H1 (cell line): ENCODE data around the gene AGBL4. TPM values are rescaled to one million over a fixed set of nuclear protein-coding genes. Genes with fewer than 3 reads are reported as not detected.
A peak's percentile ranks its signal among the peaks of the same experiment; 100 is the strongest.

Experiments
- CTCF ChIA-PET: fragments of 300-600 bp; sonication (Branson Sonifier 250); formaldehyde crosslinking; loops from one replicate; lab custom pipeline; 2021; ENCODE audit not compliant: partially characterized antibody; lab: Charles Lee
- POLR2A ChIA-PET: fragments of 300-600 bp; sonication (Branson Sonifier 250); formaldehyde crosslinking; loops from one replicate; lab custom pipeline; 2021; ENCODE audit warnings: inconsistent platforms; ENCODE audit not compliant: partially characterized antibody; lab: Charles Lee
- DNase-seq, 2 experiments: peaks; one replicate each; pipeline versions ENCODE4 v3.0.0 to v3.0.0-alpha.2; 2010 to 2022; ENCODE audit warnings: low spot score in 2 of 2, low read depth in 1 of 2, mixed read lengths in 1 of 2
- FAIRE-seq: peaks from 2 replicates; lab custom pipeline; 2011; peaks lifted over from hg19 to GRCh38; lab: Jason Lieb, UNC
- H2AFZ ChIP-seq: 2 replicates; pipeline ENCODE4 v1.8.1; 2012; ENCODE audit warnings: low read length, inconsistent platforms
- H2AK5ac ChIP-seq: 2 replicates; pipeline ENCODE4 v1.6.1; 2013; ENCODE audit warnings: low read depth, low read length
- H2BK120ac ChIP-seq: replicated peaks from 2 replicates; pipeline ENCODE3; 2013; ENCODE audit warnings: low read depth, low read length, inconsistent platforms
- H2BK12ac ChIP-seq: 2 replicates; pipeline ENCODE4 v1.6.1; 2013; ENCODE audit warnings: low read depth, low read length
- H2BK15ac ChIP-seq: 2 replicates; pipeline ENCODE4 v1.6.1; 2013; ENCODE audit warnings: low read length
- H2BK20ac ChIP-seq: 2 replicates; pipeline ENCODE4 v1.6.1; 2013; ENCODE audit warnings: low read length
- H2BK5ac ChIP-seq: 2 replicates; pipeline ENCODE4 v1.6.1; 2013; ENCODE audit warnings: low read depth, low read length
- H3K14ac ChIP-seq: 2 replicates; pipeline ENCODE4 v1.6.1; 2013; ENCODE audit warnings: inconsistent platforms; ENCODE audit not compliant: insufficient read length
- H3K18ac ChIP-seq: 2 replicates; pipeline ENCODE4 v1.6.1; 2013; ENCODE audit warnings: low read length; ENCODE audit errors: extremely low read depth
- H3K23ac ChIP-seq: 2 replicates; pipeline ENCODE4 v1.6.1; 2013; ENCODE audit warnings: inconsistent platforms; ENCODE audit not compliant: insufficient read length
- H3K23me2 ChIP-seq: 2 replicates; pipeline ENCODE4 v1.6.1; 2013; ENCODE audit warnings: low read depth, low read length
- H3K27ac ChIP-seq: 2 replicates; pipeline ENCODE4 v1.6.1; 2011; ENCODE audit warnings: low read depth, low read length, inconsistent platforms
- H3K27me3 ChIP-seq, 4 experiments: replicated peaks in 1 of 4; 1 replicate in 1 of 4; 2 replicates in 3 of 4; pipeline versions ENCODE4 v1.6.1 to v1.8.1; 2011 to 2013; ENCODE audit warnings: low read length in 3 of 4, mild to moderate bottlenecking in 3 of 4, inconsistent platforms in 2 of 4, mixed read lengths in 2 of 4, moderate library complexity in 1 of 4; ENCODE audit not compliant: control insufficient read depth in 3 of 4, insufficient read depth in 3 of 4; ENCODE audit errors: extremely low read depth in 1 of 4
- H3K36me3 ChIP-seq, 4 experiments: 2 replicates each; pipeline versions ENCODE4 v1.6.1 to v1.8.1; 2011 to 2013; ENCODE audit warnings: mild to moderate bottlenecking in 4 of 4, low read length in 3 of 4, moderate library complexity in 2 of 4, control low read depth in 1 of 4, inconsistent platforms in 1 of 4; ENCODE audit not compliant: insufficient read depth in 4 of 4, control insufficient read depth in 2 of 4
- H3K4ac ChIP-seq: replicated peaks from 2 replicates; pipeline ENCODE3; 2013; ENCODE audit warnings: low read length, low read depth, mixed read lengths, inconsistent platforms; ENCODE audit not compliant: insufficient read length
- H3K4me1 ChIP-seq, 4 experiments: replicated peaks in 1 of 4; 1 replicate in 1 of 4; 2 replicates in 3 of 4; pipeline versions ENCODE4 v1.6.1 to v1.8.1; 2011 to 2013; ENCODE audit warnings: low read length in 3 of 4, inconsistent platforms in 2 of 4, mixed read lengths in 1 of 4; ENCODE audit not compliant: insufficient read depth in 4 of 4, control insufficient read depth in 3 of 4
- H3K4me2 ChIP-seq, 2 experiments: 2 replicates each; pipeline versions ENCODE4 v1.6.1 to v1.8.1; 2011 to 2013; ENCODE audit warnings: low read depth in 2 of 2, low read length in 2 of 2, control low read depth in 1 of 2, inconsistent platforms in 1 of 2, mild to moderate bottlenecking in 1 of 2; ENCODE audit not compliant: insufficient read depth in 1 of 2
- H3K4me3 ChIP-seq, 4 experiments: fragments of 200-600, 300-600 bp in 1 of 4; sonication (generic), shearing (Covaris generic), sonication (Bioruptor Twin) in 1 of 4; 2 replicates each; pipeline versions ENCODE4 v1.5.1 to v1.8.1; 2011 to 2016; ENCODE audit warnings: low read length in 4 of 4, low read depth in 3 of 4, control low read depth in 2 of 4, inconsistent platforms in 2 of 4, mild to moderate bottlenecking in 2 of 4, mixed read lengths in 1 of 4, moderate library complexity in 1 of 4; ENCODE audit not compliant: insufficient read depth in 2 of 4; ENCODE audit errors: extremely low read depth in 1 of 4
- H3K56ac ChIP-seq: replicated peaks from 2 replicates; pipeline ENCODE3; 2013; ENCODE audit warnings: low read depth, mild to moderate bottlenecking, mixed read lengths, low read length, inconsistent platforms; ENCODE audit not compliant: insufficient read length
- H3K79me1 ChIP-seq: 2 replicates; pipeline ENCODE4 v1.6.1; 2013; ENCODE audit warnings: low read depth, low read length, control low read depth
- H3K79me2 ChIP-seq, 2 experiments: 2 replicates each; pipeline versions ENCODE4 v1.6.1 to v1.8.1; 2012 to 2013; ENCODE audit warnings: low read length in 2 of 2, mild to moderate bottlenecking in 2 of 2, inconsistent platforms in 1 of 2; ENCODE audit not compliant: insufficient read depth in 2 of 2, control insufficient read depth in 1 of 2
- H3K9ac ChIP-seq, 4 experiments: replicated peaks in 1 of 4; 1 replicate in 1 of 4; 2 replicates in 3 of 4; pipeline versions ENCODE4 v1.6.1 to v1.8.1; 2011 to 2013; ENCODE audit warnings: low read depth in 3 of 4, low read length in 3 of 4, control low read depth in 2 of 4, mild to moderate bottlenecking in 2 of 4, moderate library complexity in 2 of 4, inconsistent platforms in 1 of 4; ENCODE audit errors: extremely low read depth in 1 of 4
- H3K9me3 ChIP-seq, 2 experiments: 2 replicates each; pipeline versions ENCODE4 v1.6.1 to v1.8.1; 2012 to 2013; ENCODE audit warnings: mild to moderate bottlenecking in 2 of 2, moderate library complexity in 2 of 2, control low read depth in 1 of 2, inconsistent platforms in 1 of 2, low read depth in 1 of 2, low read length in 1 of 2, mixed read lengths in 1 of 2; ENCODE audit not compliant: insufficient read depth in 2 of 2
- H4K20me1 ChIP-seq, 2 experiments: replicated peaks in 1 of 2; 2 replicates each; pipeline versions ENCODE3 to v1.8.1; 2011 to 2013; ENCODE audit warnings: inconsistent platforms in 2 of 2, low read length in 2 of 2, mild to moderate bottlenecking in 1 of 2; ENCODE audit not compliant: insufficient read depth in 2 of 2, control insufficient read depth in 1 of 2
- H4K5ac ChIP-seq: 2 replicates; pipeline ENCODE4 v1.6.1; 2013; ENCODE audit warnings: low read length, low read depth, mixed read lengths, inconsistent platforms; ENCODE audit not compliant: insufficient read length
- H4K8ac ChIP-seq: 2 replicates; pipeline ENCODE4 v1.8.0; 2013; ENCODE audit warnings: mild to moderate bottlenecking, moderate library complexity, low read length, inconsistent platforms; ENCODE audit not compliant: insufficient read depth; ENCODE audit errors: extremely low read depth
- H4K91ac ChIP-seq: replicated peaks from 2 replicates; pipeline ENCODE3; 2013; ENCODE audit warnings: low read length, mixed read lengths, inconsistent platforms; ENCODE audit not compliant: insufficient read length
- ATF2 ChIP-seq: IDR thresholded peaks from 2 replicates; pipeline ENCODE4 v1.6.1; 2012; ENCODE audit warnings: low read length, inconsistent platforms
- CTBP2 ChIP-seq: IDR thresholded peaks from 2 replicates; pipeline ENCODE4 v1.7.0; 2011; ENCODE audit warnings: borderline replicate concordance, mild to moderate bottlenecking, moderate library complexity, mixed read lengths, low read length; ENCODE audit not compliant: insufficient read depth, insufficient read length
- JUND ChIP-seq: IDR thresholded peaks from 2 replicates; pipeline ENCODE4 v1.6.1; 2011; ENCODE audit warnings: mild to moderate bottlenecking, improper control_type of control experiment, low read length
- POLR2A ChIP-seq, 2 experiments: IDR thresholded peaks; 1 replicate in 1 of 2; 2 replicates in 1 of 2; pipeline ENCODE4 v1.6.1; 2011; ENCODE audit warnings: low read depth in 2 of 2, low read length in 2 of 2, mild to moderate bottlenecking in 2 of 2; ENCODE audit errors: control extremely low read depth in 1 of 2
- RXRA ChIP-seq: IDR thresholded peaks from 2 replicates; pipeline ENCODE4 v1.6.1; 2011; ENCODE audit warnings: low read depth, mild to moderate bottlenecking, low read length, moderate library complexity; ENCODE audit not compliant: insufficient read depth
- SIX5 ChIP-seq: IDR thresholded peaks from 2 replicates; pipeline ENCODE4 v1.6.1; 2011; ENCODE audit warnings: mild to moderate bottlenecking, low read depth, low read length
- TAF1 ChIP-seq: IDR thresholded peaks from 2 replicates; pipeline ENCODE4 v1.6.1; 2011; ENCODE audit warnings: mild to moderate bottlenecking, low read depth, low read length
- WGBS, 2 experiments: shearing (Covaris generic) in 1 of 2; methylation state at CpG; one replicate each; pipeline versions ENCODE4 v1.1.6 to v1.1.7; 2013 to 2015; ENCODE audit warnings: low lambda C conversion rate in 2 of 2, mixed read lengths in 2 of 2, inconsistent platforms in 1 of 2, low coverage in 1 of 2, missing lambda C conversion rate in 1 of 2; ENCODE audit not compliant: insufficient replicate concordance in 2 of 2, insufficient coverage in 1 of 2, insufficient read length in 1 of 2; ENCODE audit errors: extremely low coverage in 1 of 2, missing lambda C conversion rate in 1 of 2; 5-methylcytosine and 5-hydroxymethylcytosine counted together
- polyA plus RNA-seq, 7 experiments: library from polyadenylated mRNA; depleted of rRNA in 3 of 7; stranded (reverse) in 5 of 7; unstranded in 2 of 7; fragments of >200 nt in 5 of 7; fragments of 200-250 nt in 2 of 7; gene quantifications; 1 replicate in 5 of 7; 2 replicates in 1 of 7; 4 replicates in 1 of 7; pipeline versions ENCODE4 v1.2.1 to v1.2.3, GENCODE V29; 2011 to 2013; ENCODE audit warnings: missing spikeins in 2 of 7, mixed read lengths in 2 of 7
- total RNA-seq: library from RNA; stranded (reverse); fragmentation: NEBNext Ultra II Directional; extraction: Animal tissue kit (Norgen Biotek cat#: 25700); gene quantifications from 2 replicates; pipeline ENCODE4 v1.2.1, GENCODE V29; 2021

AGBL4 gene
- total and polyA plus RNA-seq, 2 of the 8 experiments (the other 6 are each of a cell fraction or from before 2014, with no cell fraction given) = 0.41 to 0.45 TPM

GRCh38 chr1:48644190-48644900 is 1379.4 kb downstream of the AGBL4 start:
- TF ChIP-seq SIX5 (no peak), CTBP2 (no peak), TAF1 (no peak), ATF2 (no peak), JUND (no peak), RXRA (no peak), POLR2A (IDR thresholded peaks at IDR 0.05; ENCODE audit: control extremely low read depth in 1 of 2, low read depth in 2 of 2, low read length in 2 of 2) (no peak)
- TF ChIP-seq, all 59 proteins: peak for 0
- ChIA-PET CTCF (interaction anchor here (0.8 to 2.9 kb wide), 8 partner anchors 9 to 63 kb away, joined by 3 to 15 read pairs (median 3); no protein-coding TSS in a partner anchor), POLR2A (no interaction called here)
- Histone ChIP-seq H2AFZ (0 out of 2 replicates have a peak overlapping the region, but pooled peaks have one; percentile 73), H3K4ac (no peak overlapping the region), H4K91ac (no peak overlapping the region), H3K18ac (no peak overlapping the region), H3K79me1 (no peaks in the 10 kb centered on the region), H3K4me1 (peaks cover 0 to 4% (median 2%) of the 10 kb centered on the region in 4 experiments; a peak in 2 of 7 replicates), H3K36me3 (no peaks in the 10 kb centered on the region), H2BK5ac (no peak overlapping the region), H4K5ac (no peak overlapping the region), H3K9me3 (no peaks in the 10 kb centered on the region), H3K14ac (no peak overlapping the region), H3K56ac (no peak overlapping the region), H3K4me3 (no peak overlapping the region), H3K23me2 (no peaks in the 10 kb centered on the region), H4K8ac (no peak overlapping the region), H2BK15ac (no peak overlapping the region), H2AK5ac (no peak overlapping the region), H3K27me3 (no peaks in the 10 kb centered on the region), H4K20me1 (no peaks in the 10 kb centered on the region), H3K79me2 (no peaks in the 10 kb centered on the region), H3K4me2 (no peak overlapping the region), H3K23ac (no peak overlapping the region), H3K27ac (no peak overlapping the region), H2BK12ac (no peak overlapping the region), H2BK120ac (no peak overlapping the region), H3K9ac (no peak overlapping the region), H2BK20ac (no peak overlapping the region)
- WGBS, 2 experiments = 86% methylated on average over 7 of the region's 7 CpGs; no CpG with 5 or more reads in 1 of the 2 experiments
- FAIRE-seq = no peak
- no peak for DNase-seq
